K562 (cell line): ENCODE results near the gene FAM167B. TPM values are rescaled to one million over a fixed set of nuclear protein-coding genes. Genes with fewer than 3 reads are reported as not detected.

Source experiments
- DPF2 ChIP-seq: fragments of 450-650 bp; IDR thresholded peaks from 2 replicates; pipeline ENCODE4 v1.6.1; 2016
- FOXK1 ChIP-seq: sonication (generic); formaldehyde crosslinking; IDR thresholded peaks from 2 replicates; pipeline ENCODE4 v1.8.0; 2022; ENCODE audit warnings: missing genetic modification reagents, mild to moderate bottlenecking, borderline replicate concordance
- MAFF ChIP-seq: IDR thresholded peaks from 2 replicates; pipeline ENCODE4 v1.6.1; 2012; ENCODE audit warnings: low read length, improper control_type of control experiment
- PML ChIP-seq: IDR thresholded peaks from 2 replicates; pipeline ENCODE4 v1.6.1; 2012; ENCODE audit warnings: low read length, inconsistent platforms
- TBL1XR1 ChIP-seq, 2 experiments: IDR thresholded peaks; 2 replicates each; pipeline ENCODE4 v1.6.1; 2012; ENCODE audit warnings: improper control_type of control experiment in 2 of 2, low read length in 2 of 2, mild to moderate bottlenecking in 1 of 2
- ZNF134 ChIP-seq: fragments of 250-450 bp; sonication (Bioruptor Pico); conservative IDR thresholded peaks from 2 replicates; pipeline ENCODE4 v1.4.0; 2020
- ZNF57 ChIP-seq: fragments of 450-650 bp; formaldehyde crosslinking; IDR thresholded peaks from 2 replicates; pipeline ENCODE4 v1.4.0; 2020; ENCODE audit warnings: mild to moderate bottlenecking, moderate library complexity
- ZNF609 ChIP-seq: sonication (generic); formaldehyde crosslinking; IDR thresholded peaks from 2 replicates; pipeline ENCODE4 v1.8.1; 2023; ENCODE audit warnings: missing genetic modification reagents, mild to moderate bottlenecking, borderline replicate concordance
- polyA plus RNA-seq, 8 experiments: library from polyadenylated mRNA; depleted of rRNA in 4 of 8; stranded (reverse) in 5 of 8; unstranded in 3 of 8; fragments of >200 nt; fragmentation: Nextera tagmentation in 2 of 8; fragmentation: Illumina TruSeq in 1 of 8; extraction: Ambion mirVana in 2 of 8; extraction: Trizol in 1 of 8; gene quantifications; 2 replicates each; pipeline versions ENCODE4 v1.2.1 to v1.2.3, GENCODE V29; 2011 to 2014; ENCODE audit warnings: inconsistent platforms in 1 of 8, missing spikeins in 1 of 8
- total RNA-seq, 7 experiments: library from RNA; depleted of rRNA in 6 of 7; stranded (reverse); fragments of >200 nt in 6 of 7; fragmentation: Illumina TruSeq in 2 of 7; extraction: Trizol in 2 of 7; gene quantifications; 2 replicates each; pipeline versions ENCODE4 v1.2.1 to v1.2.3, GENCODE V29; 2011 to 2021; ENCODE audit warnings: low replicate concordance in 1 of 7

FAM167B gene
- total and polyA plus RNA-seq, 9 of the 15 experiments (the other 6 are each of a cell fraction or from before 2014, with no cell fraction given): not detected

DNA sequence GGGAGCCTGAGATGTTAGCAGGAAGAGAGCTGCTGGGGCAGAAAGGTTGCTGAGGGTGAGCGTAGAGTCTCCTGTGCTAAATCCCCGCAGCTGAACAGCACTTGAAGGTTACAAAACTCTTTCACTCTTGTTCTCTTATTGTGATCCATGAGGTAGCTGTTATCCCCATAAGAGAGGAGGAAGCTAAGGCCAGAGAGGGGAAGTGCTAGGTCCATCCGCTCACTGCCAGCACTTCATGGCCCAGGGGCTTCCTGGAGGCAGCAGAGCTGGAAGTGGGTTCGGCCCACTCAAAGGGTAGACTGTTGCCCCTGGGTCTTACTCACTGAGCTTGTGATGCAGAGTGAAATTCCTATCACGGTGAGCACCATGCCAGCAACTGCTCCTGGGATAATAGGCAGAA is 30.5 kb upstream of the FAM167B start (continued):
- no peak for TF ChIP-seq ZNF609
- TF ChIP-seq FOXK1 (CRISPR knock-in tag): no peak
- TF ChIP-seq PML: no peak
- TF ChIP-seq ZNF57: no peak
- no peak for TF ChIP-seq DPF2
- no peak for TF ChIP-seq ZNF134
- TF ChIP-seq TBL1XR1 (IDR thresholded peaks at IDR 0.05; ENCODE audit: low read length in 2 of 2): no peak
- no peak for TF ChIP-seq MAFF
